GM12872 (cell line): Measurements from ENCODE around the gene POLD2.

Experiments
- TF ChIP-seq, protein P1 (sequence below): IDR thresholded peaks from 3 replicates; pipeline ENCODE4 v1.5.1; 2011; ENCODE audit warnings: low read depth, mild to moderate bottlenecking, low read length, moderate library complexity; ENCODE audit not compliant: insufficient read depth

The POLD2 gene

DNA sequence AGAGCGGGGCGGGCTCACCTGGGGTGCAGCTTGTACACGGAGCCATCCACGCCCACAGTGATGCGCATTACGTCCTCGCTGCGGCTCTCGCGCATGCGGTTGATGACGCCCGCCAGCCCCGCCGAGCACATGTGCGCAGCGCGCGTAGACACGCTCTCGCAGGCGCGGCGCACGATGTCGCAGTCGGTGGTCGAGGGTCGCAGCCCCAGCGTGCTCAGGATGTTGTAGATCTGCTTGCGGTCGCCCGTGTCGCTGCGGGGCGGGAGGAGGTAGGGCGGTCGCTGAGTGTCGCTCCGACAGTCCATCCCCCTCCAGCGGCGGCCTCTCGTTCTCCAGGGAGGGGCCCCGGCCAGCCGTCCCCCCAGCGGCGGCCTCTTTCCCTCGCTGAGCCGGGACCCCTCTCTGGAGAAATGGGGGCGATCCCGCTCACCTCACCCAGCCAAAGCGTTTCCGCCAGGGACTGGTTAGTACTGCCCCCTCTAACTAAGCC lies 22.2 kb upstream of the POLD2 start:
- TF ChIP-seq, protein P1, sequence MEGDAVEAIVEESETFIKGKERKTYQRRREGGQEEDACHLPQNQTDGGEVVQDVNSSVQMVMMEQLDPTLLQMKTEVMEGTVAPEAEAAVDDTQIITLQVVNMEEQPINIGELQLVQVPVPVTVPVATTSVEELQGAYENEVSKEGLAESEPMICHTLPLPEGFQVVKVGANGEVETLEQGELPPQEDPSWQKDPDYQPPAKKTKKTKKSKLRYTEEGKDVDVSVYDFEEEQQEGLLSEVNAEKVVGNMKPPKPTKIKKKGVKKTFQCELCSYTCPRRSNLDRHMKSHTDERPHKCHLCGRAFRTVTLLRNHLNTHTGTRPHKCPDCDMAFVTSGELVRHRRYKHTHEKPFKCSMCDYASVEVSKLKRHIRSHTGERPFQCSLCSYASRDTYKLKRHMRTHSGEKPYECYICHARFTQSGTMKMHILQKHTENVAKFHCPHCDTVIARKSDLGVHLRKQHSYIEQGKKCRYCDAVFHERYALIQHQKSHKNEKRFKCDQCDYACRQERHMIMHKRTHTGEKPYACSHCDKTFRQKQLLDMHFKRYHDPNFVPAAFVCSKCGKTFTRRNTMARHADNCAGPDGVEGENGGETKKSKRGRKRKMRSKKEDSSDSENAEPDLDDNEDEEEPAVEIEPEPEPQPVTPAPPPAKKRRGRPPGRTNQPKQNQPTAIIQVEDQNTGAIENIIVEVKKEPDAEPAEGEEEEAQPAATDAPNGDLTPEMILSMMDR, result no peak

DNA sequence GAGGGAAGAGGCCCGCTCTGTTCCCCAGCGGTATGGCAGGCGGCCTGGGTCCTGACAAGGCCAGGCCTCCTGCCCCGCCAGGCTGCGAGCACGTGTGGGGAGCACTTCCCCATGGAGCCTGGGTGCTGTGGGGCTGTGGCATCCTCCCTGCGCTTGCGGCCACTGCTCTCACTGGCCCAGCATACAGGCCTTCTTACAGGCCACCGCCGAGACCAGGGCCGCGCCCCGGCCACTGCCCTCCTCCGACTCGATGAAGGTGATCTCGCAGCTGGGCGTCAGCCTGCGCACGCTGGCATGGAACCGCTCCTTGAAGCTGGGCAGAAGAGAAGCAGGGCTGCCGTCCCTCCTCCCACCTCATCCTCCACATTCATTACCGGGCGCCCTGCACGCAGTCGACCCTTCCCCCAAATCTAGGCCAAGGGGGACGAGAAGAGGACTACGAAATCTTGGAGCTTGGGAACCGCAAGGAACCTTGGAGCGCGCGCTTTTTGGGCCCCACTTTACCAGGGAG lies 21.7 kb upstream of the POLD2 start:
- TF ChIP-seq, protein P1, result no peak

GRCh38 chr7:44144426-44144967 lies 21.1 kb upstream of the POLD2 start:
- TF ChIP-seq, protein P1, result no peak

DNA sequence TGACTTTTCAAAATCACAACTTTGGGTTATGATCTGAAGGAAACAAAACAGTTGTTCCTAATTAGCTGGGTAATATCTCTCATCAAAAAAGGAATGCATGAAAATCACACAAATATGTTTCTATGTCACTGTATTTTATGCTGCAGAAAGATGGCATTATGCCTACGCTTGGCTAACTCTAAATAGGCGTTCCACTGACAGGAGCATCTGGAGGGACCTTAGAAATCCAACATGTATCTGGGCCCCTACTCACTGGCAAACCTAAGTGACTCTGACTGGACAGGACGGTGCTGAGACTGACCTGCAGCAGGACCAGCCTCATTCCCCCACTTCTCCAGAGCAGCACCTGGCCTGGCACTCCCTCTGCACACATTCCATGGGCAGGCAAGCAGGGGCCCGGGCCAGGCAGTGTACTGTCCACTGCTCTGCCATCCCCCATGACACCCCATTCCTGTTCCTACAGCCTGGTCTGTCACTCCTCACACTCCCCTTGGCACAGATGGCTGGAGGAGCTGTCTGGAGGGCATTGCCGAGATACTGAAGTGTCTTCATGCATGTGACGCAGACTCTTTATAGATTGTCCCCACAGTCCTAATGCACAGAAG lies 20.4 kb upstream of the POLD2 start:
- TF ChIP-seq, protein P1, result no peak

GRCh38 chr7:44142028-44142427 lies 18.7 kb upstream of the POLD2 start:
- TF ChIP-seq, protein P1, result no peak

GRCh38 chr7:44141221-44141850 lies 18.0 kb upstream of the POLD2 start, which contains the start of gene MYL7:
MYL7 (minus strand) TSS chr7:44141332; CDS start chr7:44141305, 27 bp downstream.
- TF ChIP-seq, protein P1, result no peak

- TF ChIP-seq, protein P1, result no peak
Observed at GRCh38 chr7:44140341-44140740, 17.0 kb upstream of the POLD2 start.
